SH-SY5Y (cell line): ENCODE measurements around the gene TFEB.

Experiments
- GATA2 ChIP-seq: IDR thresholded peaks from 2 replicates; pipeline ENCODE4 v1.6.1; 2011; ENCODE audit warnings: mild to moderate bottlenecking, low read depth, low read length
- GATA3 ChIP-seq: IDR thresholded peaks from 2 replicates; pipeline ENCODE4 v1.6.1; 2011; ENCODE audit warnings: low read depth, mild to moderate bottlenecking, low read length, moderate library complexity

TFEB gene

DNA sequence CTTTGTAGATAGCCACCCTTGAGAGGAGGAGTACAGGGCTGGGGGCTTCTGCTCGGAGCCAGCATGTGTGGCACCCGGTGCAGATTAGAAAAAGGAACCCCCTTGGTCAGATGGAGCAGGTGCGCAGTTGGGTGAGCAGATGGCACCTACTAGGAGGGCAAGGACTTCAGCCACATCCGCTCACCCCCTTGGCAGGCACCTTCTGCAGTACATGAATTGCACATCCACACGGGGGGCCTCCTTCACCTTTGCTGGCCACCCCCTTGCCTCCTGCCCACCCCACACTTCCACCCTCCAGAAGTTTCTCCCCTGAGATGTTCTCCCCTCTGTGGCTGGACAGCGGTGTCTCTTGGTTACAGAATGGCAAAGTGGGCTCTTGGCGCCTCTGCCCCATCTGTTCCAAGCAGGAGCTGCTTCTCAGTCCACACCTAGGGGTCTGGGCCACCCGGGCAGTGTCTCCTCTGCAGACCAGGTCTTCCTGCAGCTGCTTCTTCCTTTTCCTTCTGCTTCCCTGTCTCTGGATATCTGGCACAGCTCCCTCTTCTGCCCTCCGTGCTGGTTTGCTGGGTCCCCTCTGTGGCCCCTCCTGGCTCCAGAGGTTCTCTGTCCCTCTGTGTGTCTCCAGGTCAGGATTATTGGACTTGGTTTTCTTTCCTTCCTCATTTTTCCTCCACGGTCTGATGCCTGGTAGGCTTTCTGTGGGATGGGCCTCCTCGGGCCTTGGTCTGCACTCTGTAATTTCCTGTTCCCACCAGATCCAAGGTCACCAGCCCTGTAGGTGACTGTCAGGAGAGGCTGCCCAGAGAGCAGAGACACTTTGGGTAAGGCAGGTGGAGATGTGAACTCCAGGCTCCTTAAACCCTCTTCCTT is 93.1 kb downstream of the TFEB start:
- TF ChIP-seq GATA3: no peak
- TF ChIP-seq GATA2: no peak

DNA sequence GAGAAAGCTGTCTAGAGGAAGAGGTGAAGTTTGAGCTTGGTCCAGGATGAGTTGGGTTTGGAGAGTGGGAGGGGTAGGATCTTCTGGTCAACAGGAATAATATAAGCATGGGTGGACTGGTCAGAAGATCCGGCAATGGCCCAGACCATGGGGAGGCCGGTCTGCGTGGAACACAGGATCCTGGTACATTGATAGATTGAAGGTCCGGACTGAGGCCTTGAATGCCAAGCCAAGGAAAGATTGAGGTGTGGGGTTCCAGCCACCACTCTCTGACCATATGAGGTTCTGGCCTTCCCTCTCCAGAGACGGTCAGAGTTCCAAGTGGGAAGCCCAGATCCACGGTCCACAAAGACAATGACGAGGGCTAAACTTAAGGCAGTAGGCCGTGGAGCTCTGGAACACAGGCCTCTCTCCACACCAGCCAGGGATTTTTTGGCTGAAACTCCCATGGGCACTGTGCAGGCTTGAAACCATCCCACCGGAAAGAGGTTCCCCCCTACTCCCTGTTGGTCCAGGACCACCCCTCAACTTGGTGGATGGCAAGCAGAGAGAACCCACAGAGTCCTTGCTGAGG is 94.0 kb downstream of the TFEB start:
- TF ChIP-seq GATA3 (no peak), GATA2 (no peak)

DNA sequence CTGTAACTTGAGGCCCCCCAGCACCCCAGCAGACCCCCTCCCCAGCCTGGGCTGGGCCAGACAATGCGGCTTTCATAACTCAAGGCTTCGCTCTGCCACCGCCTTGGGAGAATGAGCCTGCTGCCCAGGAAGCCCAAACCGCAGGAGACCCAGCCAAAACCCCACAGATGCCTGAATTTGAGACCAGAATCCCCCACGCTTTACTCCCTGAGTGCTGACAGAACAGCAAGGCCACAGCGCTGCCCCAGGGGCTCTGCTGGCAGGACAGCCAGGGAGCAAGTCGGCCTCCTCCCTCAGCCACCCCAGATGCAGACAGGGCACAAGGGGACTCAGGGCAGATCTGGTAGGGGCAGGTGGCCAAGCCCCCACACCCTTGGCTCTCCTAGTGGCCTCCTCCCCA is 95.0 kb downstream of the TFEB start:
- TF ChIP-seq GATA3 (no peak), GATA2 (no peak)

- TF ChIP-seq GATA3 (no peak), GATA2 (no peak)
These were observed 95.5 kb downstream of the TFEB start for GRCh38 chr6:41639809-41640371.

GRCh38 chr6:41638935-41639808 is 96.2 kb downstream of the TFEB start:
- TF ChIP-seq GATA3: no peak
- no peak for TF ChIP-seq GATA2

DNA sequence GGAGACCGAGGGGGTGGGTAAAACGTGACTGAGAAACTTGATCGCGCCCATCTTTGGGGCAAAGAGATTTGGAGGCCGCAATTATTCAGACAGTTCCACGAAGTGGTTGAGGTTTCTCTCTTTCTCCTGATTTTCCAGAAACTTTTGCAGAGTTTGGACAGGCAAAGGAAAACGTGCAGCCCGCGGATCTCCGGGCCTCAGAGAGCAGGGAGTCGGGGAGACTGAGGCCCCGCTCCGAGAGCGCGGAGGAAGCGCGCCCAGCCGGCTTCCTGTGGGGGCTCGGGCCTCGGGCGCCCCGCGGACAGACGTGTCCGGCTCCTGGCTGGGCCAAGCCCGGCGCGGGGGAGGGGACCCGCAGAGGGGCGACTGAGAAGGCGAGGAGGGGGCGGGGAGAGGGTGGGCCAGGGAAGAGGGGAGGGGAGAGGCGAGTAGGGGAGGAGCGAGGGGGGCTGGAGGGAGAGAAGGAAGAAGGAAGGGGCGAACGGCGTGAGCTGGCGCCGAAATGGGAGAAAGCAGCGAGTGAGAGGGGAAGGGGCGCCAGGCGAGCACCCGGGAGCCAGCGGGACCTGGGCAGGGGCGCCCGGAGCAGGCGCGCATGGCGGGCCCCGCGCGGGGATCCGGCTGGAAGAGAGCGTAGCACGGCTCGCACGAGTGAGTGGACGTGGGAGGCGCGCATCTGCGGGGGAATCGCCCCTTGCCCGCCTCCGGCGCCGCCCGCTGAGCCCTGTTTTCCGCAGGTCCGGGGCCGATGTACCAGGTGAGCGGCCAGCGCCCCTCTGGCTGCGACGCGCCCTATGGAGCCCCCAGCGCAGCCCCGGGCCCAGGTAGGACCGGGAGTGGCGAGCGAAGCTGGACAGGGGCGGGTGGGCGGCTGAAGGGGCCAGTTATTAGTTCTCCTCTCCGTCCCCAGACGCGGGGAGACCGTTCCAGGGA is 97.1 kb downstream of the TFEB start, which contains the start of gene MDFI:
TSS of gene MDFI (plus strand) at position 467 of the 933 bp plus-strand sequence. CDS start at position 749, 282 bp downstream.
- TF ChIP-seq GATA2: no peak
- TF ChIP-seq GATA3: no peak

DNA sequence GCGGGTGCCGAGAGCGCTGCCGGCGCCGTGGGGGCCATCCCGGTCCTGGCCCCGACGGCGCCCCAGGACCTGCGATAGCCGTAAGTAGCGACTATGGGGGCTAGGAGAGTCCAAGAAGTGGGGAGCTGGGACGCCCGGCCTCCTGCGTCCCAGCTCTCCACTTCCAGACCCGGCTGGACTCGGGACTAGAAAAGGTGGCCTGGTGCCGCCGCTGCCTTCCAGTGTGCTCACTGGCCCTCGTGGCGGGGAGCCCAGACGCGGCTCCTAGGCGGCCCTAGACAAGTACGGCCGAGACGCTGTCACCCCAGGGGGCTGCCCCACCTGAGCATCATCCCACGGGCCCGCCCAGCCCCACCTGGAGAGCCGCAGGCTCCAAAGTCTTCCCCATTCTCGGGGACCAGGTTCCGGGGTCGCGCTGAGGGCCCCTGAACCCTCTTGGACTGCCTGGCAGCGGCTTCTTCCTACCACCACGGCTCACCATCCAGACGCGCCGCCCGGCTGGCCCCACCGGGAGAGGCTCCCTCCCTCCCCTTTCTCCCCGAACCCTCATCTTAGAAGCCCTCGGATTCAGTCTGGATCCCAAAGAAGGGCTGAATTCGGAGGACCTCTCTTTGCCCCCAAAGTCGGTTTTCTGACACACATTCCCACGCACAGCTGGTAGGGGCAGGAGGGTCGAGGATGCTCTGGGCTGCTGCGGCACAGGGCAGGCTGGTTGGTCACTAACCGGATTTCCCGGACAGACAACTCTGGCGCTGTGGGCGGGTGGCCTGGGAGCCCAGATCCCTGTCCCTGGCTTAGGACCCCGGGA is 98.0 kb downstream of the TFEB start:
- TF ChIP-seq GATA2 (no peak), GATA3 (no peak)

GRCh38 chr6:41636833-41637193 is 98.6 kb downstream of the TFEB start:
- TF ChIP-seq GATA3: no peak
- TF ChIP-seq GATA2: no peak

DNA sequence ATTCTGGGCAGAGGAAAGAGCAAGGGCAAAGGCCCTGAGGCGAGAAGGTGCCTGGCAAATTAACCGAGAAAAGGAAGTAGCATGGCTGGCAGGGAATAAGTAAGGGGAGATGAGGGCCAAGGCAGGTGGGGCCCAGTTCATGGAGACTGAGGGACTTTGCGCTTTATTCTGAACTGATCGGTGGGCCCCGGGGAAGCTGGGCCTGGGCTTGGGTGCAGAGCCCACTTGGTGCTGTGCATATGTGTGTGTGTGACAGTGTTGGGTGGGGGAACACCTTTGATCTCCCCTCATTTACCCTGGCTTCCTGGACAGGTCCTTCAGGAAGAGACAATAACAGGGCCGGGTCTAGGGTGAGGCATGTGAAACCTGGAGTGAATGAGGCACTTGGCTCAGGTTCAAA is 100.0 kb downstream of the TFEB start:
- TF ChIP-seq GATA2 (no peak), GATA3 (no peak)

DNA sequence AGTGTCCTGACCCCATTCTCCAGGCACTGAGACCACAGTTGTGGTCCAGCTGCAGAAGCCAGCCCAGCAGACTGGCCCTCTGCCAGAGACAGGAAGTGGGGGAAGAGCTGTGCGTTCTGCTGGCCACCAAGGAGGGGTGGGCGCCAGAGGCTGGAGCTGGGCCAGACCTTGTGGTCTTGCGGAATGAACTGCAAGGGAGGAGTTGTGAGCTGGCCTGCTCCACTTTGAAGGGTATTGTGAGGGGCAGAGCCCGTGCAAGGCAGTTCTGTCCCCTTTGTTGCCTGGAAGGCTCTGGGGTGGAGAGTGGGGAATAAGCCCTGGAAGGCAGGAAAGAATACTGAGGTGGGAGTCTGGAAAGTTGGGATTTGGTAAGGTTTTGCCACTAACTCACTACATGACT is 100.8 kb downstream of the TFEB start:
- TF ChIP-seq GATA2 (no peak), GATA3 (no peak)
